Hypothalamus (tissue), 51 donors: ENCODE data around the gene MFNG.

ENCODE experiments used
- DNase-seq, 51 donors: peaks; one replicate each; lab custom pipeline; 2025; lab: John Stamatoyannopoulos, UW

Gene MFNG

DNA sequence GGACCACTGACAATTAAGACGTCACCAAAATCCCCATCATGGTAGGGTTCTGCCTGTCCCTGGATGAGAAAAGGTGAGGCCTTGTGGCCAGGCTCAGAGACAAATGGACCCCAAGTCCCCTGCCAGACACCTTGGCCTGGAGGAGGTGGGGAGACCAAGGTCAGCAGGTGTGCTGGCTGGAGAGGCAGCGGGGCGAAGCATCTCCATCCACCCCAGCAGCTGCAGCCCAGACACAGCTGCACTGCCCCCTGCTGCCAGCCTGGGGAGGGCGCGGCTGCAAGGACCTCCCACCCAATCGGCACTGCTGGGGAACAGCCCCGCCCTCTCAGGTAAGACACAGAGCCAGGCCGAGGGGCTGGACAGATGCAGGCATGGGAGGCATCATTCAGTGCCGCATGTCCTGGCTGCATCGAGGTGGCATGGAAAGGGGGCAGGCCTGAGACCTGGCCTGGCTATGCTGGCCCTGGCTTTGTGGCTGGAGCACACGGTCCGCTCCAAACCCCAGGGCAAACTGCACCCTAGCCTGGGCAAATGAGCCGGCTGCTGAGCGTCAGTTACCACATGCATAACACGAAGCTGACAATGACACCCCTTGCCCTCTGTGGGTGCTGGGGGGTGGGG, 12.2 kb upstream of the MFNG start:
- DNase-seq, result no peak

DNA sequence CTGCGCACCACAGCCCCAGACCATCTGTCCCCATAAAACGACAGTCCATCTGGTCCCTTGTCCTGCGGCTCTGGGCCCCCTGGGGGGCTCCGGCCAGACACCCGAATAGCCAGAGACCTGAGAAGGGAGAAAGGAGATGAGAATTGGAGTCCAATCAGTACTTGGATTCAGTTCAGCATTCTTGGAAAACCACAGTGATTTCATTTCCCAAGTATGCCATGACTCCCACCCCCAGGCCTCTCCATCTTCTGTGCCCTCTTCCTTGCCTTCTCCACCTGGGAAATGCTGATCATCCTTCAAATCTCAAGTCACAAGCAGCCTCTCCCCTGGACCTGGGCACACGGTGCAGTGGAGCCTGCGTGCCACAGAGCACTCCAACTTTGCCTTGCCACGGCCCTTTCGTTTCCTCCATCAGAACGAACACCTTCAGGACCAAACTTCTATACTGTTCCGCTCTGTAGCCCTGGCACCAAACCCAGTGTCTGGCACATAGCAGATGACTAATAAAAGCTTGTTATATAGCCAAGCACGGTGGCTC, 10.9 kb upstream of the MFNG start:
- DNase-seq, result no peak

DNA sequence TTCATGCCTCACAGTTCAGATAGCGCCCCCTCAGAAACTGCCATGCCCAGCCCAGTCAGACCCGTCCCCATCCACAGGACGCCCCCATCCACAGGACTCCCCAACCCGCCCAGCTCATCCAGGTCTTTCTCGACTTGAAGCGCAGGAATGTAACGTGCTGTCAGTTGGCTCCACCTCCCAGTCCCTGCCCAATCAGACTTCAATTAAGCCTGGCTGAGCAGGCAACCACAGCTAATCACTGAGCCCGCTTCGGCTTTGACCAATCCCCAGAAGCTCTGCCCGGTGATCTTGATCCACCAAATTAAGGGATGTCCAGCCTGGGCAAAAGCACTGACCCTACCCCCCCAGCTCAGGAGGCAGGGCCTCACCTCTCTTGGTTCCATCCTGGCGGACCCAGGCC, 10.5 kb upstream of the MFNG start:
- no peak for DNase-seq

DNA sequence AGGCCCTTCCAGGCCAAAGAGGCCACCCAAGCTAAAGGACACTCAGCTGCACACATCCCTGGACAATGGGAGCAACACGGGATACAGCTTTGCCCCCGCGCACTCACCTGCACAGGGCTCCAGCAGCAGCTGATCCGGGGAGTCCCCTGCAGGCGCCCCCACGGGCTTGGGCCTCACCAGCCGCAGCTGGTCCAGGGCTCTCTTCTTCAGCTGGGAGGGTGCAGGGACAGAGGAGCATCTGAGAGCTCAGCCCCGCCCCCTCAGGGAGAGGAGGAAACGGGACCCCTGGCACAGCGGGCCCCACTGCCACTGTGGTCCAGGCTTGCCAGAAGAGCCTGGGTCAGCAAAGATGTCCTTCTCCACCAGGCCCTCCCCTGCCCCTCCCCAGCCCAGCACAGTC, 7.8 kb upstream of the MFNG start:
- no peak for DNase-seq

DNA sequence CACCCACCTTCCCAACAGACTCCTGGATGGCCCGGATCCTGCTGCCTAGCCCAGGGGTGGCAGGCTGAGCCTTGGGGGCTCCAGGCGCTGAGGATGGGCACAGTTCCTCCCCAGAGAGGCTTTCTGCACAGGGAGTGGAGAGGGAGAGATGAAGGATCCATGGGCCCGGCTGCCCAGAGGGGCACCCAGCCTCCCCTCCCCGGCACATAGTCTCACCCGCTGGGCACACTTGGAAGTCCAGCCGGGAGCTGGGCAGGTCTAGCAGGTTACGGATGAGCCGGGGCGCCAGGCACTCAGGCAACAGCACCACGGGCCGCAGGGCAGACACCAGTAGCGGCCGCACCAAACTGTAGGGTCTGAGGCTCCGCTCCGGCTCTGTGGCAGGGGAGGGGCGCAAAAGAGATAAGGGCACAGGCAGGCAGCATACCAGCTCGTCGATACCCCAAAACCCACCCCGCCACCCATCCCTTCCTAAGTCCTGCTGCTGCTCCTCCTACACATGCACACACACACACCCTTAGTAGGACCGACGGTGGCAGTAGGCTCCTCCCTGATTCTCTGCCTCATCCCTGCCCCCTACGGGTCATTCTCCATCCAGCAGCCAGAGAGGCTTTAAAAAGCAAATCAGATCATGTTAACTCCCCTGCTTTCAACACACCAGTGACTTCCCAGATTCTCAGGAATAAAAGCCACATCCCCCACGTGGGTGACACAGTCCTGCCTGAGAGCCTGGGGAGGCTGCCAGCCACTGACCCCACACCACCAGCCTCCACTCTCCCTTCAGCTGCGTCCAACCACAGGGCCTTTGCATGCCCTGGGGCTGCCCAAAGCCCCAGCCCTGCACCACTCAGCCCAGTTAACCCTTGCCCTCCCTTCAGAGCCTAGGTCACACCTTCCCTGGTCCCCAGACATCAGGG, 6.5 kb upstream of the MFNG start:
- peak in 1 of 51 donors; percentile 30 for DNase-seq

DNA sequence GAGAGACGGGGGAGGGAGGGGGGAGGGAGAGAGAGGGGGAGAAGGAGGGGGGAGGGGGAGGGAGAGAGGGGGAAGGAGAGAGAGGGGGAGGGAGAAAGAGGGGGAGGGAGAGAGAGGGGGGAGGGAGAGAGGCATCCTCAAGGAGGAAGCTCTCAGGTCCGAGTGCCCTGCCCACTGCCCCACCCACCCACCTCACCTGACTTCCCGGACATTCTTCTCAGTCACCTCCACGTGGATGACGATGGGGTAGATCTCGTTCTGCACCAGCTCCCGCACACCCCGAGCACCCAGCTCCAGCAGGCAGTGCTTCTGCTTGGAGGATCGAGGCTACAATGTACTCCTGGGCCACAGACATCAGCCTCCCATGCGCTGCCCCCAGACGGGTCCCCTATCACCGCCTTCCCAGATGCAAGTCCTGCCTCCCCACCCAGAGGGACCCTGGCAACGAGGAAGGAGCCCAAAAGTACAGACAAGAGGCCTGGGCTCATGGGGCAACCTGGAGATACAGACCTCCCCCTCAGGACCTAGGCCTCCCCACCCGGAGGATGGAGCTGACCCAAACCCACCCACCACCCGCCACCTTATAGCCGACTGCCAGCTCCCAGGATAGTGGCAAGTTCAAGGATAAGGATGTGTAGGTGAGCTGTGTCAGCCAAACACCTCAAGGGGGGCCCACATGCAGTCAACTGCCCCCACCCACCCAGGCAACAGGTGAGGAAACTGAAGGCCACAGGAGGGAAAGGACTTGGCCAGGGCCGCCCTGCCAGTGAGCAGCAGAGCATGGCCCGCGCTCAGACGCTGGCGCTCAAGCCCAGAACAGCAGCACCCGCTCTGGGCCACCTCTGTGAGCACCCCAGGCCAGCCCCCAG, 5.6 kb upstream of the MFNG start:
- DNase-seq, result no peak

DNA sequence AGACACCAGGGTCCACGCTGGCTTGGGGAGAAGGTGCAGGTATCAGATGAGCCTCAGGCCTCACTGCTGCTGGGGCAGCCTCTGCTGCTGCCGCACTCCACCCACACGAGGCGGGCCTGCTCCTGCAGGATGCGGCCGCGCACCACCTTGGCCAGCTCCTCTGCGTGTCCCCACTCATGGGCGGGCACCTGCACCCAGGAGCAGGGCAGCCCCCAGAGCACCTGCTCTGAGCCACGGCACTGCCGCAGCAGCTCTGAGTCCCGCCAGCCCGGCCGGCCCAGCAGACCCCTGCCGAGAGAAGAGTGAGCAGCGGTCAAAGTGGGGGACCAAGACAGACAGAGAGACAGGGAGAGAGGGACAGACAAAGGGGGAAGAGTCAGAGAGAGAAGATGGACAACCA, 4.9 kb upstream of the MFNG start:
- DNase-seq, result no peak

DNA sequence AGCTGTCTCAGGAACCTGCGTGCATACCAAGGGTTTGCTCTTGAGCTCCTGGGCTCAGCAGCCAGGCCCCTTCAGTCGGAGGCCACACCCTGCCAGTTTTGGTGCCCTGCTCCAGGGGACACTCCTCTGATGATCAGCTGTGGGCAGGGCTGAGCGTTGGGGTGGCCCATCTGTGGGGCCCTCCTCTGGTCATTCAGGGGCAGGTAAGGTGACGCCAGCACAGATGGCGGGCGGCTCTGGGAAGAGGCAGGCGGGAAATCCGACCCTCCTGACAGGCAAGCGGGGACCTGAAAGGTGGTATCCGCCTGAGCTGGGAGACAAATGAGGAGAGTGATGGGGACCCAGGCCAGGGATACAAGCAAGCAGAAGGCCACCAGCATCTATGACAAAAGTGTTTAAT, 3.8 kb upstream of the MFNG start:
- no peak for DNase-seq

DNA sequence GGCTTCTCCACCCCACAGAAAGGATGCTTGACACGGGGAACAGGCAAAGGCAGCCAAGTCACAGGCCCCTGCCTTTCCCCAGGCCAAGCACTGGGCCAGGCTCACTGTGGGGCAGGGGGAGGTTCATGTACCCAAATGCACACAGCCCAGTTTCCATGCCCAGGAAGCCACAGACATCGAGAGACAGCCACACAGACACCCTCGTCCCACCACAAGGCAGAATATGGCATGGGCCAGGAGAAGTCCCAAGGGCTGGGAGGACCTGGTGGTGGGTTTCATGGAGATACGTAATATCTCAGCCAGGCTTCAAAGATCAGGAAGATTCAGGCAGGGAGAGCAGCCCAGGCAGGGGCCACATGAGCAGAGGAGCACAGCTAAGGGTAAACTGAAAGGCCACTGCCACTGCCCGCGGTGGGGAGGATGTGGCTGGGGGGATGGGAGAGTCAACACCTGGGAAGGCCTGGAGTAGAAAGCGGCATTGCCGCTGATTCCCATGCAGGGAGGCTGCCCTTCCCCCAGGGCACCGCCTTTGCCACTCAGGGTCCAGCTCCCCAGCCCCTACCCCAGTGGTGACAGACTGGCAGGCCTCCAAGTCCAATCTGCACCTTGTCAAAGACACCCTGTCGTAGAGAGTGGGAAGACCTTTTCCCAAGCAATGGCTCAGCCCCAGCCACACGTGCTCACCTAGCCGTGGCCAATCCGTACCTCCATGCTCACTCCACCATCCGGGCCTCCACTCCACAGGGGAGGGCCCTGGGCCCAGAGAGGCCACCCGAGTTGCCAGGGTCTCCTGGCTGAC, 2.4 kb upstream of the MFNG start:
- DNase-seq, result no peak

DNA sequence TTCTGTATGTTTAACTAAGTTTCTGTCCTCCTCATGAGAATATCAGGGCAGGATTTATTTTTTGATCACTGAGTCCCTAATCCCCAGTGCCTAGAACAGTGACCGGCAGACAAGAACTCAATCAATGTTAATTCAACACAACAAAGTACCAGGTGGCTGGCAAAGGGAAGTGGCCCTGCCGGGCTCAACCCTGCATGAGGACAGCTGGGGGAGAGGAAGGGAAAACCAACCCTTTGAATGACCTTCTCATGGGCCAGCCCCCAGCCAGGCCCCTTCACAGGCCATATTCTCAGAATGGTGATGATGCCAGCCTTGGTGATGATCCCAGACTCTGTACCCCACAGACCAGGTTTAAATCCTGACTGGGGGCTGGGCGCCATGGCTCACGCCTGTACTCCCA, 1.4 kb upstream of the MFNG start:
- DNase-seq, result no peak

DNA sequence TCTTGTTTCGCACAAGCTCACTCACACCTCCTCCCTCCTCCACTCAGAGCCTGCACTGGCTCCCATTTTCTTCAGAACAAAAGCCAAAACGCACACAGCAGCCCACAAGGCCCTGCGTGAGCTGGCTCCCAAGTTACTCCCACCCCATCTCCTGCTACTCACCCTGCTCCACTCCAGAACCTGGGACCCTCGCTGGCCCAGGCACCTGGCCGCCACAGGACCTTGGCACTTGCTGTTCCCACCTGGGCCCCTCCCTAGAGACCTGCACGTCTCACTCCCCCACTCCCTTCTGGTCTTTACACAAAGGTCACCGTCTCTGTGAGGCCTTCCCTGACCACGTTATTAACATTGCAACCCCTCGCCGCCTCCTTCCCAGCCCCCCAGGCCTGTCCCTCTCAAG, 945 bp upstream of the MFNG start:
- no peak for DNase-seq

DNA sequence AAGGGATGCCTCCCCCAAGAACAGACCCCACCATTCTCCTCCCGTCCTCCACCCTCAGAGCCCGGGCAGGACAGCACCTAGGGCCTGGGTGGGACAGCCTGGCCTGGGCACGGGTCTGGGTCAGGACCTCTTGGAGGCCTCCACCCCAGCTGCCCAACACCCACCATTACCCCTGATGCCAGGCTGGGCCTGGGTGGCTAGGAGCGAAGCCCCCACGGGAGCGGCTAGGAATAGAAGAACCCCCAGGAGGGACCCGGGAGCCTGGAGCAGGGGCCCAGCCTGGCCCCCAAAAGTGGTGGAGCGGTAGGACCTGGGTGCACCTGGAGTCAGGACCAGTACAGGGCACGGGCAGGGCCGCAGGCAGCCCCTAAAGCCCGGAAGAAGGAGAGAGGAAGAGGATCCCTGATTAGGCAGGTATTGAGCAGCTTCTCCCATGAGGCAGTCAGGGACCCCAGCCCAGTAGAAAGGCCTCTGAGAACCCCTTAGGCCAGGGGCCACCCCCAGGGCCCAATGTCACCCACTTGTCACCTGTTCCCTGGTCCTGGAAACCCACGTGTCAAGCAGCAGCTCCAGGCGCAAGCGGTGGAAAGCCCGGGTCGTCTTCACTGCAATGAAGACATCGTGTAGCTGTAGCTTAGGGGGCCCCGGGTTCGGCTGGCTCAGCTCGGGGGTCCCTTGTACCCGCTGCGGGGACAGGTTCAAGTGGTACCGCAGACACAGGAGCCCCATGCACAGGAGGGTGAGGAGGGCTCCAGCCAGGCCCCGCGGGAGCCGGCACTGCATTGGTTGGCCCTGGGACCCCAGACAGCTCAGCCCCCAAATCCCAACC, 575 bp downstream of the MFNG start:
- no peak for DNase-seq

DNA sequence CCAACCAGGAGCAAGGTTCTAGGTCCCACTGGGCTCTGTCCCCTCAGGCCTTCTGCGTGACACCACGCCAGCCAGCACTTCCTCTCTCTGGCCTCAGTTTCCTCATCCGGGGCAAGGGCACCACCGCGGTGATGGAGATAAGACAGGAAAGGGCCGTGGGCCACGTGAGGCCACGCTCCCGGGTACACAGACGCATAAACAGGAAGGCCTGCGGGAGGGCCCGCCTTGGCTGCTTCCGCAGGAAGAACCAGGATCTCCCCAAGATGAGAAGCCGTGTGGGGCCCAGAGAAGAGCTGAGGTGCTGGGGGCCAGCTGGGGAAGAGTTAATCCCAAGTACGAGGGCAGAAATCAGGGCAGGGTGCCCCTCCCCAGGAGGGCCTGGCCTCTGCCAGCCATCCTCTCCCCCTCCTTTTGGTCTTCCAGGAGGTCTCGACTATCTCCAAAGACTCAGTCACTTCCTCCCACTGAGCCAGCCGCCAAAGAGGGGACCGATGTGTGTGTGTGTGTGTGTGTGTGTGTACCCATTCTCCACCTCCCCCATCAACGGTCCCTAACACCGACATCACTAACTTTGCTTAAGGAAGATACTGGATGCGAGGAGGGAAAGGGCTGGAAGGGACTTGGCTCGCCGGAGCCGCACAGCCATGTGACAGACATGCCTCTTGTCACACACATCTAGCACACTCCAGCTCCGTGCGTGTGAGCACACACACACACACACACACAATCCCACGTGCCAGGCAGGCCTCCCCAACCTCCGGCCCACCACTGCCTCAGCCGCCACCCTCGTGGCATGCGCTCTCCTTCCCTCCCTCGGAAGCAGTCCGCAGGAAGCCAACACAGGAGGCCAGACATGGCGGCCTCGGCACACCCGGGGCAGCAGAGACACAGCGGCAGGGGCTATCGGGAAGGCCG, 1.4 kb downstream of the MFNG start:
- DNase-seq, result peak in 35 of 51 donors; percentile 4 to 63 (median 30)

DNA sequence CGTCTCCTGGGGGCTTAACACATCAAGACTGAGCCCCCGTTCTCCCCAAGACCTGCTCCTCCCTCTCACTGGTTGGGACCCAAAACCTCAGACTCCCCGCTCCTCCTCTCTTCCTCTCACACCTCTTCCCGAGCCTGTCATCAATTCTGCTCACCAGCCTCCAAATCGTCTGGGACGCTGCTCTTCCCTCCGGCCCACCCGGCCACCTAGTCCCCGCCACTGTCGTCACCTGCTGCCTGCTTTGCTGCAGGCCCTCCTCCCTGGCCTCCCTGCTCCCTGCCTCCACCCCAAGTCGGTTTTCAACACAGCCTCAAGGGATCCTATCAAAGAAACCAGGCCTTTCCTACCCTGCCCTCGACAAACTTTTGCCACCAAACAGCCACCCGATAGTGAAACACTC, 3.1 kb downstream of the MFNG start:
- DNase-seq, result no peak

DNA sequence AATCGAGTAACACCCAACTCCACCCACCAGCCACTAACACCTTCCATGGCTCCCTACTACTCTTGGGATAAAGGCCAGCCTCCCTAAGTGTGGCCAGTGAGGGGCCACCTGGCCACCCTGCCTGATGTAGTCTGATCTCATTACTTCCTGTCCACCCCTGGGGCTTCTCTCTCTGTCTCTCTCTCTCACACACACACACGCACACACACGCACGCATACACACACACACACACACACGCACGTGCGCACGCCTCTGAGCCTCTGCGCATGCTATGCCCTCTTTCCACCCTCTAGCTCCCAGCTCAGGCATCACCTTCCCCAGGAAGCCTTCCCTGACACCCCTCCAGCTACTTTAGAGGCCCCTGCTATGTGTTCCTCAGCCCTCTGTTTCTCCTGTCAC, 3.9 kb downstream of the MFNG start:
- DNase-seq, result no peak

DNA sequence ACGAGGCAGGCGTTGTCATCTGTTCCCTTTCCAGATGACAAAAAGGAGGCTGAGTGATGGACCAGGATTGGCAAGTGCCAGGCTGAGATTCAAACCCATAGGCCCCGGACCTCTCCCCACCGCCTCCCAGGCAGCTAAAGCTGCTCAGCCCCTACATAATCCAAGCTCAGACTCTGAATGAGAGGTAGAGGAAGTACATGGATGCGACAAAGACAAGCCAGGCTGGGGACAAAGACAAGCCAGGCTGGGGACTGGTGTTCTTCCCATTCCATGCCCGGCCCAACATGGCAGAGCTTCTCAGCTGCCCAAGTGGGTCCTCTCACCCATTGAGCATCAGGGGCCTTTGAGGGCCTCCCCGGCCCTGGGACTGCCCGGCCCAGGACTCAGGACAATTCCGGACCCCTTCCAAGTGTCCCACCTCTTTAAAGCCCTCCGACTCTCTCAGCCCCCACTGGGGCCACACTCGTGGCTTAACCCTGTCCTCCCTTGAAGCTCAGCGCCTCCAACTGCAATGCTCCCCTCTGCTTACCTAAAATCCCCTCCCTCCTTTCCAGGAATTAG, 4.8 kb downstream of the MFNG start:
- no peak for DNase-seq

DNA sequence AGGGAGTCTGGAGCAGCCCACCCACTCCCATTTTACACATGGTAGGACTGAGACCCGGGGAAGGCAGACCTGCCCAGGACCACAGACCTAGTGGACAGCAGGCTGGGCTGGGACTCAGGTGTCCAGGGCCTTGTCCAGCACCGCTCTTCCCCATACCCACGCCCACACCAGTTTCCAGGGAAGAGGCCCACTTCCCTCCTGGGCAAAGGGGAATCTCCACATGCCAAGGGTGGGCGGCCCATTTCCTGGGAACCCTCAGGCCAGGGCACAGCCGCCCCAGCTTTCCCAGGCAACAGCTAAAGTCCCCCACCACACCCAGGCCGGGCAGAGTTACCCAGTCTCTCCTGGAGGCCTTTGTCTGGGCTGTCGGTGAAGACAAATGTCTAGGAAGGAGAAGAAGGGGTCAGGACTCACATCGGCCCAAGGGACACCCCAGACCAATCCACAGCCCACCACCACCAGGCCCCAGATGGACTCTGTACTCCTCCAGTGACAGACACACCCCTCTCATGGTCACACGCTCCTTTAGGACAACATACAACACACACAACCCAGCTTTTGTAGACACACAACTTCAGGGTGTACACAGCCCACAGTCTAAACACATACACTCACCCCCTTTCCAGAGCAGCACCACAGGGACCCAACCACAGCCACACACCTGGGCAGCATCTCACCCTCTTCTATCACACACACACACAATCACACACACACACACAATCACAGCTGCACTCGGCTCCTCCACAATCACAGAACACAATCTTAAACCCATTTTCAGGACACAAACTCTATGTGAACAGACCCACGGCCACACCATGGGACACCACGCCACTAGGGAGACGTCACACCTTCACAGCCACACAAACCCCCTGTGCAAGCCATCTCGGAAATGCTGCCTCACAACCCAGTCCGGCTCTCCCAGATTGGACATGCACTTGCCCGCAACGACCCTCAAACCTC, 5.5 kb downstream of the MFNG start:
- DNase-seq, result no peak
